Measurements from ENCODE around the gene NUSAP1.

- TF ChIP-seq POLR2A (IDR thresholded peaks at IDR 0.05): no peak
- TF ChIP-seq CTCF (IDR thresholded peaks at IDR 0.05): no peak
These were observed 78.8 kb downstream of the NUSAP1 start for GRCh38 chr15:41411441-41411840.

All from uterus (tissue), 2 donors.